IPS DF 6.9 (cell line): ENCODE data around the gene SMAD1.

Experiments
- DNase-seq: peaks from one replicate; pipeline ENCODE4 v3.0.0-alpha.2; 2013; ENCODE audit warnings: low read depth, low spot score
- H3K27ac ChIP-seq: one replicate; pipeline ENCODE4 v1.5.1; 2013; ENCODE audit warnings: low read length, control low read depth
- H3K27me3 ChIP-seq: 2 replicates; pipeline ENCODE4 v1.6.1; 2013; ENCODE audit warnings: mild to moderate bottlenecking, low read length; ENCODE audit not compliant: control insufficient read depth, insufficient read depth
- H3K36me3 ChIP-seq: 2 replicates; pipeline ENCODE4 v1.6.1; 2013; ENCODE audit warnings: low read length; ENCODE audit not compliant: control insufficient read depth, insufficient read depth
- H3K4me1 ChIP-seq: 2 replicates; pipeline ENCODE4 v1.6.1; 2013; ENCODE audit warnings: low read length; ENCODE audit not compliant: control insufficient read depth, insufficient read depth
- H3K4me3 ChIP-seq: 2 replicates; pipeline ENCODE4 v1.5.1; 2013; ENCODE audit warnings: mild to moderate bottlenecking, low read length
- H3K9me3 ChIP-seq: 2 replicates; pipeline ENCODE4 v1.6.1; 2013; ENCODE audit warnings: low read length, inconsistent platforms; ENCODE audit not compliant: control insufficient read depth, insufficient read depth
- WGBS: extraction: QIAGEN DNeasy Blood & Tissue Kit; methylation state at CpG from one replicate; pipeline ENCODE4 v1.1.7; 2013; ENCODE audit warnings: mixed read lengths, missing lambda C conversion rate; ENCODE audit not compliant: insufficient read length, insufficient coverage; 5-methylcytosine and 5-hydroxymethylcytosine counted together

SMAD1 gene

GRCh38 chr4:145498430-145498829 lies 16.8 kb downstream of the SMAD1 start:
- Histone ChIP-seq H3K4me3 (no peak overlapping the region), H3K27ac (no peak overlapping the region), H3K36me3 (no peaks in the 10 kb centered on the region), H3K4me1 (no peaks in the 10 kb centered on the region), H3K27me3 (no peaks in the 10 kb centered on the region), H3K9me3 (no peaks in the 10 kb centered on the region)
- DNase-seq = no peak

GRCh38 chr4:145501051-145501660 lies 19.5 kb downstream of the SMAD1 start:
- H3K36me3 ChIP-seq = no peaks in the 10 kb centered on the region
- WGBS = no CpG with 5 or more reads among the region's 3 CpGs
- no peaks in the 10 kb centered on the region for H3K9me3 ChIP-seq
- H3K4me1 ChIP-seq = no peaks in the 10 kb centered on the region
- DNase-seq = no peak
- H3K27me3 ChIP-seq = no peaks in the 10 kb centered on the region
- no peak overlapping the region for H3K4me3 ChIP-seq
- no peak overlapping the region for H3K27ac ChIP-seq

- Histone ChIP-seq H3K27ac (no peak overlapping the region), H3K9me3 (no peaks in the 10 kb centered on the region), H3K4me3 (no peak overlapping the region), H3K36me3 (no peaks in the 10 kb centered on the region), H3K27me3 (no peaks in the 10 kb centered on the region), H3K4me1 (no peaks in the 10 kb centered on the region)
- DNase-seq = no peak
- WGBS = no CpG with 5 or more reads among the region's 5 CpGs
These were observed 21.2 kb downstream of the SMAD1 start for GRCh38 chr4:145502809-145503208.

- Histone ChIP-seq H3K27ac (no peak overlapping the region), H3K36me3 (no peaks in the 10 kb centered on the region), H3K4me1 (no peaks in the 10 kb centered on the region), H3K9me3 (no peaks in the 10 kb centered on the region), H3K27me3 (no peaks in the 10 kb centered on the region), H3K4me3 (no peak overlapping the region)
- DNase-seq = no peak
- WGBS = no CpG with 5 or more reads among the region's 6 CpGs
These were observed 21.9 kb downstream of the SMAD1 start for GRCh38 chr4:145503486-145504072.

GRCh38 chr4:145505995-145506394 lies 24.3 kb downstream of the SMAD1 start:
- Histone ChIP-seq H3K27me3 (no peaks in the 10 kb centered on the region), H3K36me3 (no peaks in the 10 kb centered on the region), H3K9me3 (no peaks in the 10 kb centered on the region), H3K4me1 (no peaks in the 10 kb centered on the region), H3K4me3 (no peak overlapping the region), H3K27ac (no peak overlapping the region)
- no peak for DNase-seq
- WGBS = no CpG with 5 or more reads among the region's 3 CpGs

GRCh38 chr4:145507636-145508035 lies 26.0 kb downstream of the SMAD1 start:
- Histone ChIP-seq H3K4me1 (no peaks in the 10 kb centered on the region), H3K27ac (no peak overlapping the region), H3K27me3 (no peaks in the 10 kb centered on the region), H3K36me3 (no peaks in the 10 kb centered on the region), H3K4me3 (no peak overlapping the region), H3K9me3 (no peaks in the 10 kb centered on the region)
- no peak for DNase-seq
- no CpG with 5 or more reads among the region's 1 CpG for WGBS

GRCh38 chr4:145511913-145512522 lies 30.4 kb downstream of the SMAD1 start:
- H3K4me3 ChIP-seq = no peak overlapping the region
- no peaks in the 10 kb centered on the region for H3K36me3 ChIP-seq
- H3K4me1 ChIP-seq = no peaks in the 10 kb centered on the region
- H3K9me3 ChIP-seq = no peaks in the 10 kb centered on the region
- WGBS = no CpG with 5 or more reads among the region's 2 CpGs
- H3K27ac ChIP-seq = no peak overlapping the region
- DNase-seq = no peak
- no peaks in the 10 kb centered on the region for H3K27me3 ChIP-seq

- no peak for DNase-seq
- Histone ChIP-seq H3K4me1 (no peaks in the 10 kb centered on the region), H3K27me3 (no peaks in the 10 kb centered on the region), H3K9me3 (no peaks in the 10 kb centered on the region), H3K4me3 (no peak overlapping the region), H3K27ac (no peak overlapping the region), H3K36me3 (no peaks in the 10 kb centered on the region)
- WGBS = no CpG with 5 or more reads among the region's 4 CpGs
These were observed 31.5 kb downstream of the SMAD1 start for GRCh38 chr4:145513020-145513621.

- H3K27me3 ChIP-seq = no peaks in the 10 kb centered on the region
- H3K4me3 ChIP-seq = no peak overlapping the region
- H3K4me1 ChIP-seq = no peaks in the 10 kb centered on the region
- no peak overlapping the region for H3K27ac ChIP-seq
- H3K9me3 ChIP-seq = no peaks in the 10 kb centered on the region
- WGBS = no CpG with 5 or more reads among the region's 1 CpG
- no peaks in the 10 kb centered on the region for H3K36me3 ChIP-seq
- no peak for DNase-seq
These were observed 38.5 kb downstream of the SMAD1 start for GRCh38 chr4:145520172-145520571.

- no peak for DNase-seq
- H3K27me3 ChIP-seq = no peaks in the 10 kb centered on the region
- no peak overlapping the region for H3K4me3 ChIP-seq
- H3K36me3 ChIP-seq = no peaks in the 10 kb centered on the region
- no CpG with 5 or more reads among the region's 2 CpGs for WGBS
- H3K4me1 ChIP-seq = no peaks in the 10 kb centered on the region
- no peaks in the 10 kb centered on the region for H3K9me3 ChIP-seq
- H3K27ac ChIP-seq = no peak overlapping the region
These were observed 39.6 kb downstream of the SMAD1 start for GRCh38 chr4:145521282-145521681.
